TTC549 (cell line): Measurements from ENCODE around the gene PTPN18.

Experiments used
- FAIRE-seq: peaks from 2 replicates; lab custom pipeline; 2012; peaks lifted over from hg19 to GRCh38; lab: Jason Lieb, UNC

PTPN18 gene

DNA sequence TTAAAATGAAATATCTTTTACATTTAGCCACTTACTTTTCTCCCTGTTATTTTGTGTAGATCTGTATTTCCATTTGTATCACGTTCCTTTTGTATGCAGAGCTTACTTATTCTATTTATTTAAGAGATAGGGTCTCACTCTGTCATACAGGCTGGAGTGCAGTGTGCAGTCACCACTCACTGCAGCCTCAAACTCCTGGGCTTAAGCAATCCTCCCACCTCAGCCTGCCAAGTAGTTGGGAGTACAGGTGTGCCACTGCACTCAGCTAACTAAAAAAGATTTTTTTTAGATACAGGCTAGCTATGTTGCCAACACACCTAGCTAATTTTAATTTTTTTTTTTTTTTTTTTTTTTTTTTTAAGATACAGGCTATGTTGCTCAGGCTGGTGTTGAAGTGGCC, 10.9 kb downstream of the PTPN18 start:
- no peak for FAIRE-seq

DNA sequence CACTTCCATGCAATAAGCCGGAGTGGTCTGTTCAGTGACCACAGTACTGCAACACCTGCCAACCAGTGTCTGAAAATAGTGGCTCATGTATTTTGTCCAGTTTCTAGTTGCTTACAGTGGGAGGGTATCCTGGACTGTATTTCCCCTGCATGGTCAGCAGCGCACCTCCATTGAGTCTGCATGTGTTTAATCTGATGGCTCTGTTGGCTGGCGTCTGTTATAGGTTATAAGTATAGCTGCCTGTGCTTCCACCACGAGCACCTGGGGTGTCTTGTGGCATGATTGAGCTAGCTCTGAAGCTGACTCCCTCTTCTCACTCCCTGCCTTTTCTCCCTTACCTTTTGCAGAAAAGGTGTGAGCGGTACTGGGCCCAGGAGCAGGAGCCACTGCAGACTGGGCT, 12.9 kb downstream of the PTPN18 start:
- FAIRE-seq: no peak

GRCh38 chr2:130369311-130369964, 13.6 kb downstream of the PTPN18 start:
- no peak for FAIRE-seq

DNA sequence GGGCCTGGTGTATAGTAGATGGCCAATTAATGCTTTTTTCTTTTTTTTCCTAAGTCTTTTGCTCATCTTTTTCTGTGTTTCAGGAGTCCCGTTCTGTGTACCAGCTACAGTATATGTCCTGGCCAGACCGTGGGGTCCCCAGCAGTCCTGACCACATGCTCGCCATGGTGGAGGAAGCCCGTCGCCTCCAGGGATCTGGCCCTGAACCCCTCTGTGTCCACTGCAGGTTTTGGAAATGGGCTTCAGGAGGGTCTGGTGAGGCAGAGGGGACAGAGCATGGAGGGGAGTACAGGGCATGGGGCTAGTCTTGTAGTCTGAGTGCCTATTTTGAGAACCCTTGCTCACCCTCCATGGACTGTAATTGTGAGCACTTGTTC, 14.1 kb downstream of the PTPN18 start:
- no peak for FAIRE-seq

GRCh38 chr2:130370490-130370889, 14.6 kb downstream of the PTPN18 start:
- no peak for FAIRE-seq

GRCh38 chr2:130371723-130372054, 15.8 kb downstream of the PTPN18 start:
- no peak for FAIRE-seq

GRCh38 chr2:130372055-130372832, 16.4 kb downstream of the PTPN18 start:
- FAIRE-seq: no peak

- no peak for FAIRE-seq
These were observed 17.3 kb downstream of the PTPN18 start for GRCh38 chr2:130372833-130373807.

DNA sequence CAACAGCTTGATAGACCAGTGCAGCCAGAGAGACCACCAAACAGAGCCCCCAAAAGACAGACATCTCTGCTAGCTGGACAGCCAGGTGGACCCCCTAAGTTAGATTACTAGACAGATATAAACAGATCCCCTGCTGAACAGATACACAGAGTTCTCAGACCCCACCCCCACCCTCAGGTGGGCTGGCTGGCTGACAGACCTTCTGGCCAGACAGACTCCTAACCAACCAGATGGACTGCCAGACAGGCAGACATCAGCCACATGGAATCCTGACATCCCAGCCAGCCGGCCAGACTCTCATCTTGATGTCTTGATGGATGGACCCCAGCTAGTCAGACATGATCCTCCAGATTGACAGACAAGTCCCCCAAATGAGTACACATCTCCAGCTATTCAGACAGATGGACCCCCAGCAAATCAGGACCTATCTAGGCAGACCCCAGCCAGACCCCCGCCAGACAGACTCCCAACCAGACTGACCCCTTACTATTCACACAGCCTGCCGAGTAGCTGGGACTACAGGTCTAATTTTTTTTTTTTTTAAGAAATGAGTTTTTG, 18.0 kb downstream of the PTPN18 start:
- no peak for FAIRE-seq

DNA sequence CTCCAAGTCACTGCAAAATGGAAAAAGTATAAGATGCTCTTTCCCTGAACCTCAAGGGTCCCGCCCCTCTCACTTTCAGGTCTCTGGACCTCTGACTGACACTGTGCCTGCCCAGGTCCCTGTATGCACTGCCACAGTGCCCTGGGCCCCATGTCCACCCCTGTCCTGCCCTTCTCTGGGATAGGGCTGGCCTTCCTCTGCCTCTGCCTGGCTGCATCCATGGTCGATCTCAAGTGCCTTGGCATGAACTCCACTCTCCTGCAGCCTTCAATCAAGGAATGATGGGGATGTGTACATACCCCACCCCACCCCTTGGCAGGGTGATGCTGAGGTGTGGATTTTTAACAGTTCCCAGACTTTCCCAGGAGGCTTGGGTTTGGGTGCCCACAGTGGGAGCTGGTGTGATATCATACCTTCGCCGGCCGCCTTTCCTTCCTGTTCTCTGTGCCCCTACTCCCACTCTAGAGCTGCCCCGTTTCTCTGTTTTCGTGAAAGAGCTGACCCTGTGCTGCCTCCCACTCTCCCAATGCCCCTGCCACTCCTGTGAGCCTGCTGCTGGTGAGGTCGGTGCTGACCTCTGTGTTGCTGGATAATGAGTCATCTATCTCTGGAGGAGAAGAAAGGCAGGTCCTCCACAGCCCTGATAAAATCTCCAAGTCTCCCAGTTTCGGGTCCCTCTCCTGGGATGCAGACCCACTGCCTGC, 18.9 kb downstream of the PTPN18 start:
- no peak for FAIRE-seq

- FAIRE-seq: no peak
These were observed 19.7 kb downstream of the PTPN18 start for GRCh38 chr2:130375291-130376266.

- no peak for FAIRE-seq
These were observed 20.8 kb downstream of the PTPN18 start for GRCh38 chr2:130376433-130377293.

GRCh38 chr2:130377491-130377890, 21.6 kb downstream of the PTPN18 start:
- FAIRE-seq: no peak

DNA sequence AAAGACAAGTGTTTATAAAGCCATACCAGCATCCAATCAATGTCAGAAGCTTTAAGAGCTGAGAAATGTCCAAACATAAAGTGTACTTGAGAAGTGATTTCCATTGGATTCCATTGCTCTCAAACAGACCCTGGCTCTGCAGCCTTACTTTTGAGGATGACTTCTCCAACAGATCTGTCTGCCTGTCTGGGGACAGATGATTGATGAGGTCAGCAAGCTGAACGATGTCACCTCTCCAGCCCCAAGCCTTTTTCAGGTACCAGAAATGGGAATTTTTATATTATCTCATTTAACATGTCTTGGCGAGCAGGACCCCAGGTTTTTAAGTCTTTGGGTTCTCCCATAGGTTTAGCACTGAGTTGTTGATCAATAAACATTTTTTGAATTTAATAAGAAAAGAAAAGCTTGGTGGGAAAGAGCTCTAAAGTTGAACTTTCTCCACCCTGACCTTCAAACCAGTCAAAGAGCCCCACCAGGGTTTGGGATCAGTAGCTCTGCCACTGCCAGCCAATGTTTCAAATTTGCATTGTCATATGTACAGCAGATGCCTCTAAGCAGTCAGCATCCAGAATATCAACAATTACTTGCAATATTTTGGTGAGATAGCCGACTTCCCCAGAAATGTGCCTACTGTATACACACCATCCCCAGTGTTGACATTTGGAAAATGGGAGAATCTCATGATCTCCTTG, 22.5 kb downstream of the PTPN18 start:
- no peak for FAIRE-seq

DNA sequence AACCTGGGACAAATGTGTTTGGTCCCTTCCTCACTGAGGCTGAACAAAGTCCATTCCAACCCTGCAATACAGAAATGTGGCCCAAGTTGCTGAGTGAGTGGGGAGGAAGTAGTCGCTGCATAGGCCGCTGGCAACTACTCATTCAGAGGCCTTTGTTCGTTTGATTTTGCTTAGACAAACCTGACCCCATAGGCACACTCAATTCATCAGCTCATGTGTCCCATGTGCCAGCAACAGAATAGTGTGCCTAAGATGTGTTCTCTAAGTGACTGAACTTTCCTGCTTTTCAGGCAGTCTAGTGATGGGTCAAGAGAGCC, 23.0 kb downstream of the PTPN18 start:
- no peak for FAIRE-seq

- FAIRE-seq: no peak
These were observed 24.5 kb downstream of the PTPN18 start for GRCh38 chr2:130380096-130380934.

GRCh38 chr2:130381145-130381544, 25.3 kb downstream of the PTPN18 start:
- FAIRE-seq: no peak

DNA sequence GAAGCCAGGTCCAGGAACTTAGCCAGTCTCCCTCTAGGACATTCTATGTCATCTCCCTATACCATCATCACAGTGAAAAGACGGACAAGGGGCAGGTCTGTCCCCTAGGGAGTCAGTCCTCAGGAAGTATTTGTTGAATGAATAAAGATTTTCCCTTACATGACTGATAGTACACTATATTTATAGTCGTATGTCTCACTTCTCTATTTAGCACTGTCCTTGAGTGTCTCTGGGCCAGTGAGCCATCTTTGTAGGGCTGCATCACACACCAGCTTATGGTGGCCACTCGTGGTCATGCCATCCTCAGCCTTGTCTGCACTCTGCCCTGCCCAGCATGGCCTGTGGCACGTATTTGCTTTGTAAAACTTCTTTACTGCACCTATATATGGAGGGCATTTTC, 25.8 kb downstream of the PTPN18 start:
- FAIRE-seq: no peak
